Activated CD4-positive, alpha-beta memory T cell treated with anti-CD3 and anti-CD28 coated beads for 36 hours (primary cell): ENCODE data around the gene PARD3B. TPM values are rescaled to one million over a fixed set of nuclear protein-coding genes. Genes with fewer than 3 reads are reported as not detected.

Experiments used
- CTCF ChIA-PET: fragments of 350-600 bp; sonication (Branson Sonifier 250); formaldehyde crosslinking; loops from one replicate; lab custom pipeline; 2021; ENCODE audit warnings: antibody characterized with exemption, inconsistent platforms; lab: Charles Lee
- POLR2A ChIA-PET: fragments of 350-600 bp; sonication (Branson Sonifier 250); formaldehyde crosslinking; loops from one replicate; lab custom pipeline; 2021; ENCODE audit warnings: antibody characterized with exemption; lab: Charles Lee
- DNase-seq: peaks from one replicate; pipeline ENCODE4 v3.0.0-alpha.2; 2020
- H3K27ac Mint-ChIP-seq: one replicate; pipeline ENCODE4 v1.8.0; 2021; ENCODE audit warnings: mixed read lengths
- H3K27me3 Mint-ChIP-seq: one replicate; pipeline ENCODE4 v1.8.0; 2021; ENCODE audit warnings: mixed read lengths
- H3K36me3 Mint-ChIP-seq: one replicate; pipeline ENCODE4 v1.8.0; 2021; ENCODE audit warnings: mixed read lengths
- H3K4me1 Mint-ChIP-seq: one replicate; pipeline ENCODE4 v1.8.0; 2021; ENCODE audit warnings: low read depth, mixed read lengths
- H3K4me3 Mint-ChIP-seq: one replicate; pipeline ENCODE4 v1.8.0; 2021; ENCODE audit warnings: mild to moderate bottlenecking, mixed read lengths
- H3K9me3 Mint-ChIP-seq: one replicate; pipeline ENCODE4 v1.8.0; 2021; ENCODE audit warnings: mixed read lengths
- intact Hi-C: fragments of 100-400 bp; cut with micrococcal nuclease; formaldehyde crosslinking; loops from one replicate; pipeline ENCODE4 v1.15.1; 2023
- total RNA-seq, 2 experiments: library from RNA; stranded (reverse); gene quantifications; one replicate each; pipeline ENCODE4 v1.2.3, GENCODE V29; 2021

The PARD3B gene
- total RNA-seq, 2 experiments from 2014 or later = 0.07 to 0.70 TPM

DNA sequence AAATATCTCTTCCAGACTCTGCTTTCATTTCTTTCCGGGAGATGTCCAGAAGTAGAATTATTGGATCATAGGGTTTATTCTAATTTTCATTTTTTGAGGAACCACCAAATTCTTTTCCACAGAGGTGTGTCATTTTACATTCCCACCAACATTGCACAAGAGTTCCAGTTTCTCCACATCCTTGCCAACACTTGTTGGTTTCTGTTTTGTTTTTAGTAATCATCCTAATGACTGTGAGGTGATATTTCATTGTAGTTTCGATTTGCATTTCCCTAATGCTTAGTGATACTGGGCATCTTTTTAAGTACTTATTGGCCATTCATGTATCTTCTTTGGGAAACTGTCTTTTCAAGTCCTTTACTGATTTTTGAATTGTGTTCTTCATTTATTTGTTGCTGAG, 513.1 kb downstream of the PARD3B start:
- Mint-ChIP-seq H3K9me3 (peaks cover 18% of the 10 kb centered on the region), H3K4me1 (peaks cover 13% of the 10 kb centered on the region), H3K36me3 (peaks cover 5% of the 10 kb centered on the region), H3K4me3 (no peak overlapping the region), H3K27ac (no peak overlapping the region), H3K27me3 (no peaks in the 10 kb centered on the region)
- POLR2A ChIA-PET = no interaction called here
- DNase-seq = no peak
- CTCF ChIA-PET = no interaction called here
- intact Hi-C loops = loop anchor here (5.0 kb wide), 1 partner anchor 91 kb away; no protein-coding TSS in a partner anchor

DNA sequence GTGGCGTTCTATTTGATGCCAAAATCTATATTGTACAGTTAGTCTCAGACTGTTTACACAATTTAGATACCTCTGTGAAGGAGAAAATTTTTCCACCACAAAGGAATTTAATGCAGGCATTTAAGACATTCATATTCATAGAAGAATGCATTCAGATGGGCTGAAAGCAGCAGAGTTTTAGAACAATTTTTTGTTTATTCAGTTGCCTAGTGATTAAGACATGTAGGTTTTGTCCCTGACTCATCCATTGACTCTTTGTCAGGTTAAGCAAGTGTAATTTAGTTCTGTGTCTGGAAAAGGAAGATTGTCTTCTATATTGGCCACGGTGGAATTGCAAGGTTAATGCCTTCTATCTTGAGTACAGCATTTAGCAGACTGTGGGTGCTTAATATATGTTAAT, 515.0 kb downstream of the PARD3B start:
- ChIA-PET CTCF (no interaction called here), POLR2A (no interaction called here)
- Mint-ChIP-seq H3K4me1 (peaks cover 11% of the 10 kb centered on the region), H3K27ac (no peak overlapping the region), H3K9me3 (peaks cover 18% of the 10 kb centered on the region), H3K27me3 (no peaks in the 10 kb centered on the region), H3K36me3 (peaks cover 5% of the 10 kb centered on the region), H3K4me3 (no peak overlapping the region)
- intact Hi-C loops = no loop called here
- no peak for DNase-seq

DNA sequence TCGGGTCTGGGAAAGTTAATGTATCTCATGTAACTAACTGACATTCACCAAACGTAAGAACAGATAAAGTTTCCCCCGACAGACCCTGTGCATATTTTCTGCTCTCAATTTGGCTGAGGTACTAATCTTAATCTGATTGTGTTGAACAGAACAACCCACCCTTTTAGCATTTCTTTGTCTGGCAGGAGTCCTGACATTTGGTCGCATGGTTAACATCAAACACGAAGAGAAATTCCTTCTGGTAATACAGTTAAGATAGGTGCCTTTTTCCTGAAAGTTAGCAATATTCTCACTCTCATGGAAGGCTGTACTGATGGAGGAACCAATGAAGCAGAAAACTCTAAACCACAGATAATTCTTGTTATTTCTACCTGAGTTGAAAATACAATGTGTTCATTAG, 520.8 kb downstream of the PARD3B start:
- Mint-ChIP-seq H3K36me3 (peaks cover 1% of the 10 kb centered on the region), H3K9me3 (no peaks in the 10 kb centered on the region), H3K4me3 (no peak overlapping the region), H3K4me1 (no peaks in the 10 kb centered on the region), H3K27me3 (no peaks in the 10 kb centered on the region), H3K27ac (no peak overlapping the region)
- POLR2A ChIA-PET = no interaction called here
- CTCF ChIA-PET = no interaction called here
- intact Hi-C loops = no loop called here
- DNase-seq = no peak

DNA sequence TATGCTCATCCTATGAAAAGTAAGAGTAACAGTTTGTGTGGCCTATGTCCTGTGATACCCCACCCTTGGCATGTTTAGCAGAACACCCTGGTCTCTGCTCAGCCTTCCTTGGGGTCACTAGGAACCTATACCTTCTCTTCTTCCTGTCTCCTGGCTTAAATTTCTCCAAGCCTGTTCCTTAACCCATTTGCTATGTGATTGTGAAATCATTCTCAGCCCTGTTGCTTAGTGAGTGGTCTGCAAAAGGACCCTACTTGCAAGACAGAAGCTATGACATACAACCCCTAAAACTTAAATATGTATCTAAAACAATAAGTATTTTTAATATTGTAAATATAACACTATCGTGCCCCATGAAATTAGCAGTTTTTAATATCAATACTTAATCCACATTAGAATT, 524.7 kb downstream of the PARD3B start:
- H3K36me3 Mint-ChIP-seq = peaks cover 1% of the 10 kb centered on the region
- no peak overlapping the region for H3K4me3 Mint-ChIP-seq
- no peaks in the 10 kb centered on the region for H3K4me1 Mint-ChIP-seq
- no peak overlapping the region for H3K27ac Mint-ChIP-seq
- no peak for DNase-seq
- CTCF ChIA-PET = no interaction called here
- intact Hi-C loops = loop anchor here (10.0 kb wide), 1 partner anchor 965 kb away; no protein-coding TSS in a partner anchor
- no peaks in the 10 kb centered on the region for H3K9me3 Mint-ChIP-seq
- H3K27me3 Mint-ChIP-seq = no peaks in the 10 kb centered on the region
- POLR2A ChIA-PET = no interaction called here

DNA sequence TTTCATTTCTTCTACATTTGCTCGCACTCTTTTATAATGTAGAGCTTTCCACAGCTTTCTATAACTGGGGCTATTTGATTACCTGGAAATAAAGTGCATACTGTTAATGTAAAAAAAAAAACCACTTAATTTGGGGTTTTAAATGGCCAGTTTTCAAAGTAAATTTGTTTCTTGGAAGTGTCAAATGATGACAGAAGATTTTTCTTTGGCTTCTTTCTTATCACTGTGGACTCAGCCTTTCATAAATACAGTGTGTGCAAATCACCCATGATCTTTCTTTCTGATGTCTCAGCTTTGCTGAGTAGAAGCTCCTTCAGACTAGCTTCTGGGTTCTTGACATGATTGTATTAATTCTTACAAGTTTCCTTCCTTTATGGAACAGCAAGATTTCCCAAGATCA, 525.6 kb downstream of the PARD3B start:
- no peaks in the 10 kb centered on the region for H3K27me3 Mint-ChIP-seq
- H3K9me3 Mint-ChIP-seq = no peaks in the 10 kb centered on the region
- intact Hi-C loops = loop anchor here (10.0 kb wide), 1 partner anchor 966 kb away; no protein-coding TSS in a partner anchor
- peaks cover 3% of the 10 kb centered on the region for H3K4me1 Mint-ChIP-seq
- H3K27ac Mint-ChIP-seq = no peak overlapping the region
- no peak overlapping the region for H3K4me3 Mint-ChIP-seq
- peaks cover 1% of the 10 kb centered on the region for H3K36me3 Mint-ChIP-seq
- ChIA-PET POLR2A (no interaction called here), CTCF (no interaction called here)
- DNase-seq = no peak

DNA sequence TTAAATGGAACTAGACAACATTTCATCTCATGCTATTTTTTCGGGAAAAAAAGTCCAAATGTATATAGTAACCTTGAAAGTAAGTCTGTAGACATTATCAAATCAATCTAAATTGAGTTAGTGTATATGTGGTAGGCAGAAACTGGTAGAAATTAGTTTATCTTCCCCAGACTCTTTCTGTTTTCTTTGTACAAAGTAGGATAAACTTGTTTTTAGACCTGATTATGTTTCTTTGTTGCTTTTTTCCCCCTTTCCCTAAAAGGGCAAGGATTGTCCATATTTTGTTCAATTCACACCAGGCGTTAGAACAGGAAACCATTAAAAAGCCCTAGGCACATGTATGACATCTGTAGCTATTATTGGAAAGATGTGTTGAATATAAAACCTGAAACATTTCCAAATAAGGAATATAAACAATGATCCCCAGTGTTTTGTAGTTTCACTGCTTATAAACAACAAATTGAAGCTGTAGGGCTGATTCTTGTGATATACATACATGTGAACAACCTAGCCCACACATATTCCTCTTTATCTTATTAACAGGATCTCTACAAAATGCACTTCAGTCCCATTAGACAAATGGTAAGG, 528.3 kb downstream of the PARD3B start:
- no peak for DNase-seq
- H3K27ac Mint-ChIP-seq = no peak overlapping the region
- peaks cover 1% of the 10 kb centered on the region for H3K36me3 Mint-ChIP-seq
- no peaks in the 10 kb centered on the region for H3K27me3 Mint-ChIP-seq
- ChIA-PET CTCF (no interaction called here), POLR2A (no interaction called here)
- intact Hi-C loops = loop anchor here (10.0 kb wide), 1 partner anchor 969 kb away; no protein-coding TSS in a partner anchor
- no peaks in the 10 kb centered on the region for H3K9me3 Mint-ChIP-seq
- no peak overlapping the region for H3K4me3 Mint-ChIP-seq
- peaks cover 29% of the 10 kb centered on the region for H3K4me1 Mint-ChIP-seq

DNA sequence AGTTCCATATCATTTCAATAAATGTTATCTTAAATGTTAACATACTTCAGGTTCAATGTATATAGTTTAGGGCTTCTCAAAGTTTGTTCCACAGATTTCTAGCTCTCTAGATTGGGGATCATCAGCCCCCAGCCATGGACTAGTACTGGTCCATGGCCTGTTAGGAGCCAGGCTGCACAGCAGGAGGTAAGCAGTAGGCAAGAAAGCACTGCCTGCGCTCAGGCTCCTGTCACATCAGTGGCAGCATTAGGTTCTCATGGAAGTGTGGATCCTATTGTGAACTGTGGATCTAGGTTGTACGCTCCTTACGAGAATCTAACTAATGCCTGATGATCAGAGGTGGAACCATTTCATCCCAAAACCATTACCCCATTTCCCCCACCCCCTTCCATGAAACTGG, 531.1 kb downstream of the PARD3B start:
- H3K27ac Mint-ChIP-seq = no peak overlapping the region
- ChIA-PET POLR2A (no interaction called here), CTCF (interaction anchor here (0.8 kb wide), 1 partner anchor 16 kb away, joined by 3 read pairs; no protein-coding TSS in a partner anchor)
- intact Hi-C loops = loop anchor here (2.0 to 10.0 kb wide), 2 partner anchors 106 to 972 kb away; no protein-coding TSS in a partner anchor
- no peaks in the 10 kb centered on the region for H3K27me3 Mint-ChIP-seq
- H3K4me1 Mint-ChIP-seq = peaks cover 40% of the 10 kb centered on the region
- no peaks in the 10 kb centered on the region for H3K9me3 Mint-ChIP-seq
- H3K36me3 Mint-ChIP-seq = no peaks in the 10 kb centered on the region
- no peak for DNase-seq
- H3K4me3 Mint-ChIP-seq = no peak overlapping the region

DNA sequence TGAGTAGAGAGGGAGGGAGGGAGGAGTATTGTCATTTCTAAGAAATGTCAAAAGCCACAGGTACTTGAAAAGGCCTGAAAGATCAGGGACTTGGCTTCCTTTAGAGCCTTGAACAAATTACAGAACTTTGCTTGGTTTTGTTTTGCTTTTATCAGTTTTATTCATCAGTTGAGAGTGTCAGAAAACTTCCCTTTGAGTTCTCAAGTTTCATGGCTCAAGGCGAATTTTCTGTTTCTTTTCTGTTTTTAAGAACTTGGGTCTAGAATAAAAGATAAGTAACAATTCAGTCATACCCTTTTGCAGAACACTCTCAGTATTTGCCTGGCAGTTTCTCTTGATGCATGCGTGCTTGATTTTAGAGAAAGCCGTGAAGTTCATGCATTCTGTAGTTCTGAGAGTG, 531.9 kb downstream of the PARD3B start:
- DNase-seq = peak; percentile 11
- H3K27me3 Mint-ChIP-seq = no peaks in the 10 kb centered on the region
- CTCF ChIA-PET = no interaction called here
- peak overlapping the region; percentile 43 for H3K27ac Mint-ChIP-seq
- peaks cover 40% of the 10 kb centered on the region for H3K4me1 Mint-ChIP-seq
- H3K36me3 Mint-ChIP-seq = no peaks in the 10 kb centered on the region
- no peaks in the 10 kb centered on the region for H3K9me3 Mint-ChIP-seq
- POLR2A ChIA-PET = no interaction called here
- H3K4me3 Mint-ChIP-seq = no peak overlapping the region
- intact Hi-C loops = loop anchor here (1.0 to 10.0 kb wide), 3 partner anchors 52 to 972 kb away; no protein-coding TSS in a partner anchor

DNA sequence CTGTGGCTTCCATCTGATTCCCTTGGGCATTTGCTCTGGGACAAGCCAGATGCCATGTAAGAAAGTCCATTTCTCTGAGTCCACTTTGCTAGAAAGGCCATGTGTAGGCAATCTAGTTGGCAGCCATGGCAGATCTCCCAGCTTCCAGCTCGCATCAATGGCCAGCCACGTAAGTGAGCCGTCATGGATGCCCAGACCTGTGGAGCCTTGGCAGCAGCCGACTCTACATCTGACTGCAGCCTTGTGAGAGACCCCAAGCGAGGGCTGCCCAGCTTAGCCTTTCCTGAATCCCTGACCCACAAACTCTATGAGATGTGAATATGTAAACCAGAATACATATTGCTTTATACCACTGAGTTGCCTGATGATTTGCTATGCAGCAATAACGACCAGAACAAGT, 533.5 kb downstream of the PARD3B start:
- no peak overlapping the region for H3K4me3 Mint-ChIP-seq

DNA sequence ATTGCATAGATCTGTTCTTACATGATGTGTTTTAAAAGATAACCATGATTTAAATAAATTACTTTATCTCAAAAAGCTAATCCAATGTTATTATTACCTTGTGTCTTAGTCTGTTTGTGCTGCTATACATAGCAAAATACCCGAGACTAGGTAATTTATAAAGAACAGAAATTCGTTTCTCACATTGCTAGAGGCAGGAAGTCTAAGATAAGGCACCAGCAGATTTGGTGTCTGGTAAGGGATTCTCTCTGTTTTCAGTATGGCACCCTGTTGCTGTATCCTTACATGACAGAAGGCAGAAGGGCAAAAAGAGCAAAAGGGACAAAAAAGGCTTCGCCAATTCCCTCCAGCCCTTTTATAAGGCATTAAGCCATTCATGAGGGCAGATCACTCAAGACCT, 533.9 kb downstream of the PARD3B start:
- intact Hi-C loops = loop anchor here (10.0 kb wide), 1 partner anchor 974 kb away; no protein-coding TSS in a partner anchor
- Mint-ChIP-seq H3K9me3 (no peaks in the 10 kb centered on the region), H3K36me3 (no peaks in the 10 kb centered on the region), H3K4me1 (peaks cover 40% of the 10 kb centered on the region), H3K4me3 (no peak overlapping the region), H3K27me3 (no peaks in the 10 kb centered on the region), H3K27ac (no peak overlapping the region)
- DNase-seq = no peak
- ChIA-PET POLR2A (no interaction called here), CTCF (no interaction called here)

More for the DNA sequence above, 533.5 kb downstream of the PARD3B start:
- H3K27ac Mint-ChIP-seq = no peak overlapping the region
- intact Hi-C loops = loop anchor here (10.0 kb wide), 1 partner anchor 974 kb away; no protein-coding TSS in a partner anchor
- CTCF ChIA-PET = no interaction called here
- no peaks in the 10 kb centered on the region for H3K9me3 Mint-ChIP-seq
- peaks cover 40% of the 10 kb centered on the region for H3K4me1 Mint-ChIP-seq
- POLR2A ChIA-PET = no interaction called here
- H3K27me3 Mint-ChIP-seq = no peaks in the 10 kb centered on the region
- DNase-seq = no peak
- H3K36me3 Mint-ChIP-seq = no peaks in the 10 kb centered on the region

DNA sequence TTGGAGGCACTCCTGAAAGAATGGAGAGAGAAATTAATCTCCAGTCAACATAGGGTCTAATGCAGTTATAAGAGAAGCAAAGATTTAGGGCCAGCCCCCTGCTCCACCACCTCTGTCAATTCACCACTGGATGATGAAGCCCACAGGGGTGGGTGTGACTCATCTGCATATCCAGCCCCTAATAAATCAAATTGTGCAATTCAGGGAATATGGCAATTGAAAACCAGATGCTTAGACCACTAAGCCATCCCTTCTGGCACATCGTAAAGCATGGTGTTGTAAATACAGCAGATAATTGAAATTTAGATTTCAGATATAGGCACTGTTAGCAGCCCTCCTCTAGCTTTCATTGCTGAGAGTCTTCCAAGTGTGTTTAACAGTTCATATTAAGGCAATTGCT, 541.4 kb downstream of the PARD3B start:
- ChIA-PET POLR2A (no interaction called here), CTCF (no interaction called here)
- H3K36me3 Mint-ChIP-seq = no peaks in the 10 kb centered on the region
- H3K4me3 Mint-ChIP-seq = no peak overlapping the region
- H3K27me3 Mint-ChIP-seq = no peaks in the 10 kb centered on the region
- intact Hi-C loops = no loop called here
- peaks cover 2% of the 10 kb centered on the region for H3K4me1 Mint-ChIP-seq
- no peak overlapping the region for H3K27ac Mint-ChIP-seq
- no peak for DNase-seq
- no peaks in the 10 kb centered on the region for H3K9me3 Mint-ChIP-seq

DNA sequence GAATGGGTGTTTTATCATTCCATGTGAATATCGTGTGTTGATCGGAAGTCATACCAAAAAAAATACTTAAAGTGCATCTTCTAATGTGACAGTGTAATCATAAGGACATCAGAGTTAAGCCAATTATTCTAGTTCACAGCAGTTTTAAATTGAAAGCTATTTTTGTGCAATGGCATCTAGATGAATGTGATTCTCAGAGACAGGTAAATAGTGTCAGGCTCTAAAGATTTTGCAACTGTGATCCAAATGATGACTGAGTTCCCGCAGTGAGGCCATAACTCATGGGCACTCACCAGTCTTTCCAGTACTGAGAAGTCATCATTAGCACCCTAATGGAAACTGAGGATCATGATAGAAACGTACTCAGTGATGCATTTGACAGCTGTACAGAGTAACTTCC, 542.6 kb downstream of the PARD3B start:
- CTCF ChIA-PET = no interaction called here
- H3K36me3 Mint-ChIP-seq = no peaks in the 10 kb centered on the region
- H3K4me1 Mint-ChIP-seq = peaks cover 11% of the 10 kb centered on the region
- POLR2A ChIA-PET = no interaction called here
- no peaks in the 10 kb centered on the region for H3K9me3 Mint-ChIP-seq
- no peak overlapping the region for H3K27ac Mint-ChIP-seq
- intact Hi-C loops = no loop called here
- H3K4me3 Mint-ChIP-seq = no peak overlapping the region
- H3K27me3 Mint-ChIP-seq = no peaks in the 10 kb centered on the region
- no peak for DNase-seq

DNA sequence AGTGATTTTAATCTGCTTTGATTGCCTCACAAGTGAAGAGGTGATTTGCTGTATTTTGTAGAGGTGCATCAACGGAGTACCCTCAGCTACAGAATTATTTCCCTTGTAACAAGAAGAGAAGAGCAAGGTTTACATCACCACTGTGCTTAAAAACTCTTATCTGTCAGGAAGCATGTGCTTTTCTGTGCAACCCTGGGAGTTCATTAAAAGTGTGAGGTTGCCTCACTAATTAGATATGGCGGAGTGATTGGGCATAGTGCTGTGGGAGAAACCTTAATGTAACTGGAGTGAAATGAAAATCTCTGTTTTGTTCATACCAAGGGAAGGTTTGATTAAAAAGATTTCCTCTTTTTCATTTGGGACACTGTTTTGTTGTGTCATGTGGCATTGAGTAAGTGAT, 544.7 kb downstream of the PARD3B start:
- Mint-ChIP-seq H3K36me3 (no peaks in the 10 kb centered on the region), H3K27ac (no peak overlapping the region), H3K4me3 (no peak overlapping the region), H3K4me1 (peaks cover 9% of the 10 kb centered on the region), H3K27me3 (no peaks in the 10 kb centered on the region), H3K9me3 (no peaks in the 10 kb centered on the region)
- POLR2A ChIA-PET = no interaction called here
- DNase-seq = no peak
- intact Hi-C loops = no loop called here
- CTCF ChIA-PET = no interaction called here
